ENCODE results near the gene CLSTN2. TPM values are rescaled to one million over a fixed set of nuclear protein-coding genes. Genes with fewer than 3 reads are reported as not detected.

CLSTN2 gene
- total RNA-seq, 1 experiment from 2014 or later = 0.68 TPM

DNA sequence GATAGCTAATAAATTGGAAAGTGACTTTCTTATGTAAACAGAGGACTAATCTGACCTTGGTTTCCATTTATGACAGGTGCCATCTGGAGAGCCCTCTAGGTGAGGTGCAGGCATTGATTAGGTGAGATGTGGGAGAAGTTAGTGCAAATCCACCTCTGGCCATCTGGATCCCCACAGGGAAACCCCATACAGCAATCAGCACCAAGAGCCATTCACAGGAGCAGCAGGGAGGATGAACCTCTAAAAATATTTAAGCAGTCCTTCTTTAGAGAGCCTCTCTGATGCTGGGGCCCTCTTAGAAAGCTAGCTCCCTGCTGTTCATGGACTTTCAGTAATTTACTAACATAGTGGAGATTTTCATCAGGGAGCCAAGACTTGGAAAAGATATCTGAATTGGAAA is 69.3 kb downstream of the CLSTN2 start:
- Histone ChIP-seq H3K79me1 (ENCODE audit: insufficient read depth, low read depth, low read length, poor library complexity, severe bottlenecking) (no peaks in the 10 kb centered on the region), H4K20me1 (ENCODE audit: control insufficient read depth, insufficient read depth, insufficient read length) (no peaks in the 10 kb centered on the region), H3K27me3 (ENCODE audit: insufficient read depth, low read length) (no peaks in the 10 kb centered on the region), H3K79me2 (ENCODE audit: insufficient read depth, low read length) (no peaks in the 10 kb centered on the region), H4K8ac (replicated peaks; ENCODE audit: insufficient read length, low read depth, low read length) (no peak overlapping the region), H3K9ac (ENCODE audit: extremely low read depth, insufficient read length, low read length) (no peak overlapping the region), H3K23me2 (ENCODE audit: insufficient read length, low read depth, low read length, poor library complexity, severe bottlenecking) (no peaks in the 10 kb centered on the region), H2BK20ac (ENCODE audit: low read depth, low read length, poor library complexity, severe bottlenecking) (no peak overlapping the region), H3T11ph (ENCODE audit: low read length) (no peak overlapping the region), H3K4ac (ENCODE audit: low read depth, low read length) (no peak overlapping the region), H3K27ac (ENCODE audit: insufficient read length, low read depth, low read length) (no peak overlapping the region), H2BK15ac (ENCODE audit: low read depth, low read length) (no peak overlapping the region), H3K56ac (ENCODE audit: insufficient read length, low read depth, low read length) (no peak overlapping the region), H2AK5ac (ENCODE audit: insufficient read length, low read length) (no peak overlapping the region), H3K23ac (ENCODE audit: insufficient read length, low read depth, low read length) (no peak overlapping the region), H3K4me1 (ENCODE audit: insufficient read depth, low read length) (no peaks in the 10 kb centered on the region; the same call in 1 of the 2 replicates), H3K14ac (ENCODE audit: insufficient read depth, low read length) (no peak overlapping the region), H2AFZ (ENCODE audit: low read length) (no peak overlapping the region), H3K9me3 (ENCODE audit: control insufficient read depth, low read depth, low read length) (no peaks in the 10 kb centered on the region), H4K91ac (ENCODE audit: insufficient read length, low read depth, low read length) (no peak overlapping the region), H3K18ac (ENCODE audit: insufficient read length, low read depth, low read length) (no peak overlapping the region), H2BK12ac (ENCODE audit: insufficient read length, low read depth, low read length) (no peak overlapping the region), H3K4me2 (ENCODE audit: insufficient read depth, insufficient read length, low read length) (no peak overlapping the region), H2BK120ac (ENCODE audit: low read depth, low read length, poor library complexity, severe bottlenecking) (no peak overlapping the region), H2BK5ac (ENCODE audit: insufficient read length, low read length) (no peak overlapping the region), H4K5ac (ENCODE audit: insufficient read length, low read depth, low read length) (no peak overlapping the region)
- H3K27ac Mint-ChIP-seq = peak overlapping the region in 1 of 3 experiments; percentile 66; a peak in 1 of 7 replicates
- no peak for TF ChIP-seq CTCF (conservative IDR thresholded peaks at IDR 0.05)
- peaks cover 8 to 12% of the 10 kb centered on the region in 2 experiments for H3K4me1 Mint-ChIP-seq
- no peaks in the 10 kb centered on the region for H3K9me3 Mint-ChIP-seq
- no peak for DNase-seq
- no peaks in the 10 kb centered on the region for H3K36me3 Mint-ChIP-seq (ENCODE audit: insufficient read depth in 1 of 3, low read depth in 3 of 3)
- no peak overlapping the region for H3K4me3 Mint-ChIP-seq
- H3K27me3 Mint-ChIP-seq (ENCODE audit: low read depth) = no peaks in the 10 kb centered on the region; the same call in 1 of the 2 replicates

Data from H9 (cell line).